HepG2 (cell line): ENCODE measurements around the gene NAT14. TPM values are rescaled to one million over a fixed set of nuclear protein-coding genes. Genes with fewer than 3 reads are reported as not detected.
A peak's percentile ranks its signal among the peaks of the same experiment; 100 is the strongest.

Source experiments
- AHR ChIP-seq: IDR thresholded peaks from 2 replicates; pipeline ENCODE4 v1.6.1; 2018; ENCODE audit warnings: missing genetic modification reagents, missing compliant biosample characterization
- CBX1 ChIP-seq: IDR thresholded peaks from one replicate; pipeline ENCODE4 v1.6.1; 2016; ENCODE audit warnings: antibody characterized with exemption, low read depth
- ETS1 ChIP-seq: sonication (generic); formaldehyde crosslinking; IDR thresholded peaks from 2 replicates; pipeline ENCODE4 v1.4.0; 2020; ENCODE audit warnings: missing genetic modification reagents
- KMT2B ChIP-seq: IDR thresholded peaks from 2 replicates; pipeline ENCODE4 v1.6.1; 2016; ENCODE audit warnings: missing genetic modification reagents, missing compliant biosample characterization
- MXI1 ChIP-seq: IDR thresholded peaks from 3 replicates; pipeline ENCODE4 v1.6.1; 2012; ENCODE audit warnings: low read depth, low read length, inconsistent platforms, borderline replicate concordance
- MYNN ChIP-seq: sonication (generic); formaldehyde crosslinking; IDR thresholded peaks from 2 replicates; pipeline ENCODE4 v1.4.0; 2020; ENCODE audit warnings: mild to moderate bottlenecking, low read depth, missing genetic modification reagents
- NCOA5 ChIP-seq: sonication (generic); formaldehyde crosslinking; IDR thresholded peaks from 2 replicates; pipeline ENCODE4 v1.4.0; 2020; ENCODE audit warnings: missing genetic modification reagents
- NFKB2 ChIP-seq: sonication (generic); formaldehyde crosslinking; IDR thresholded peaks from 2 replicates; pipeline ENCODE4 v1.4.0; 2020; ENCODE audit warnings: missing genetic modification reagents, borderline replicate concordance
- POLR2AphosphoS2 ChIP-seq: IDR thresholded peaks from 2 replicates; pipeline ENCODE4 v1.6.1; 2011; ENCODE audit warnings: low read depth, low read length, improper control_type of control experiment
- POLR2G ChIP-seq: fragments of 200-400 bp; formaldehyde crosslinking; IDR thresholded peaks from 2 replicates; pipeline ENCODE4 v1.6.1; 2018; ENCODE audit warnings: mild to moderate bottlenecking, low read depth, low read length, moderate library complexity
- SETDB1 ChIP-seq: sonication (generic); formaldehyde crosslinking; IDR thresholded peaks from 2 replicates; pipeline ENCODE4 v1.5.1; 2020; ENCODE audit warnings: missing genetic modification reagents, mild to moderate bottlenecking, borderline replicate concordance
- TCF12 ChIP-seq, 2 experiments: fragments of 450-650 bp in 1 of 2; sonication (generic) in 1 of 2; formaldehyde crosslinking in 1 of 2; IDR thresholded peaks; 2 replicates each; pipeline versions ENCODE4 v1.6.1 to v1.8.0; 2017 to 2022; ENCODE audit warnings: antibody characterized with exemption in 1 of 2, mild to moderate bottlenecking in 1 of 2, missing genetic modification reagents in 1 of 2, moderate library complexity in 1 of 2
- UBTF ChIP-seq: sonication (generic); formaldehyde crosslinking; IDR thresholded peaks from 2 replicates; pipeline ENCODE4 v1.4.0; 2020; ENCODE audit warnings: mild to moderate bottlenecking, missing genetic modification reagents
- ZBTB42 ChIP-seq: sonication (generic); formaldehyde crosslinking; IDR thresholded peaks from 2 replicates; pipeline ENCODE4 v1.5.0; 2020; ENCODE audit warnings: mild to moderate bottlenecking, missing genetic modification reagents
- ZNF10 ChIP-seq: sonication (generic); formaldehyde crosslinking; IDR thresholded peaks from 2 replicates; pipeline ENCODE4 v1.4.0; 2020; ENCODE audit warnings: mild to moderate bottlenecking, low read depth, missing genetic modification reagents, borderline replicate concordance
- ZNF18 ChIP-seq: sonication (generic); formaldehyde crosslinking; IDR thresholded peaks from 2 replicates; pipeline ENCODE4 v1.8.0; 2022; ENCODE audit warnings: mild to moderate bottlenecking, missing genetic modification reagents; ENCODE audit not compliant: insufficient replicate concordance
- ZNF205 ChIP-seq: IDR thresholded peaks from 2 replicates; pipeline ENCODE4 v1.6.1; 2018; ENCODE audit warnings: missing biosample characterization, missing genetic modification reagents
- ZNF335 ChIP-seq: sonication (generic); formaldehyde crosslinking; IDR thresholded peaks from 2 replicates; pipeline ENCODE4 v1.4.0; 2020; ENCODE audit warnings: missing genetic modification reagents
- ZNF546 ChIP-seq: sonication (generic); formaldehyde crosslinking; conservative IDR thresholded peaks from 2 replicates; pipeline ENCODE4 v1.8.1; 2023; ENCODE audit warnings: mild to moderate bottlenecking, missing genetic modification reagents
- ZNF737 ChIP-seq: sonication (generic); formaldehyde crosslinking; IDR thresholded peaks from 2 replicates; pipeline ENCODE4 v1.5.0; 2020; ENCODE audit warnings: missing genetic modification reagents, mild to moderate bottlenecking, borderline replicate concordance
- ZNF773 ChIP-seq: sonication (generic); formaldehyde crosslinking; IDR thresholded peaks from 2 replicates; pipeline ENCODE4 v1.4.0; 2020; ENCODE audit warnings: missing genetic modification reagents, borderline replicate concordance
- ZNF782 ChIP-seq: sonication (generic); formaldehyde crosslinking; IDR thresholded peaks from 2 replicates; pipeline ENCODE4 v1.4.0; 2020; ENCODE audit warnings: missing genetic modification reagents, mild to moderate bottlenecking, borderline replicate concordance
- ZNF839 ChIP-seq: sonication (generic); formaldehyde crosslinking; IDR thresholded peaks from 2 replicates; pipeline ENCODE4 v1.4.0; 2020; ENCODE audit warnings: missing genetic modification reagents, mild to moderate bottlenecking, borderline replicate concordance
- polyA plus RNA-seq, 8 experiments: library from polyadenylated mRNA; depleted of rRNA in 3 of 8; stranded (reverse) in 7 of 8; unstranded in 1 of 8; fragments of >200 nt; fragmentation: Illumina TruSeq in 4 of 8; extraction: Trizol in 4 of 8; gene quantifications; 2 replicates each; pipeline versions ENCODE4 v1.2.1 to v1.2.3, GENCODE V29; 2011 to 2016; ENCODE audit warnings: low read depth in 4 of 8, missing spikeins in 1 of 8, mixed read lengths in 1 of 8; ENCODE audit not compliant: insufficient read depth in 1 of 8
- total RNA-seq, 5 experiments: library from RNA; depleted of rRNA; stranded (reverse); fragments of >200 nt; fragmentation: Illumina TruSeq; extraction: Trizol; gene quantifications; 2 replicates each; pipeline ENCODE4 v1.2.3, GENCODE V29; 2016; ENCODE audit warnings: low read depth in 1 of 5
- TF ChIP-seq, protein P1 (sequence below): sonication (generic); formaldehyde crosslinking; IDR thresholded peaks from 2 replicates; pipeline ENCODE4 v1.5.0; 2020; ENCODE audit warnings: missing genetic modification reagents

The NAT14 gene
- total and polyA plus RNA-seq, 2 of the 13 experiments (the other 11 are each of a cell fraction or from before 2014, with no cell fraction given), result 20.7 to 22.3 TPM

DNA sequence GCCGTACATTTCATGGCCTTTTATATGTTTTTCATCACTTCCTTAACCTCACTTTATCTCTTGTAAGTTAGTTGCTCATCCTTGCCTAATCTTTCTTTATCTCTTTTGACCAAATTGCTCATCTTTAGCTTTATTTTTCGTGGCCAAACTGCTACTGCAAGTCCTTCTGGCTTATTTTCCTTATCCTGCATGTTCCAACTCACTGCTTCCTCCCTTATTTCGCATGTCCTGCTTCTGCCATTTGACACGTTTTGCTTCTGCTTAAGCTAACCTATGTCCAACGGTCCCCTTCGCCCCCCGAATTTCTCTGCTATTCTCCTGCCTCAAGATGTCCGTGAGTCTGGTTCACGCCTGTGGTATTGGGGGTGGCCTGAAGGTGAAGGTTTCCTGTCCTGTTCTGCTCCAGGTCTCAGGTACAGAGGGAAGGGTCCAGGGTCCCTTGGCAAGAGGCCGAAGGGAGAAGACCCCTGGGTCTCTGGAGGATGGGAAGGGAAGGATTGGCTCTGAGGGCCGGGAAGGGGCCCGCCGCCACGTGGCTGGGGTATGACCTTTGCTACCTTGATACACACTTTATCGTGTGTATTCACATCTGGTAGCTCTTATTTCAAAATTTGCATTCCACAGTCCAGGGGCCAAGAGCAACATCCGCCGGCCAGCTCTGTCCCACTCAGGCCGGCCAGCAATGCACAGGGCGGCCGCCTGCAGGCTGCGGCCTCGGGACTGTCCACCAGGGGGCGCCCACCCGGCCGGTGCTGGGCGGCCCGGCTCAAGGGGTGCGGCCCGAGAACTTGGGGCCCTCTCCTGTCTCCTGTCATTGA, 17.5 kb upstream of the NAT14 start (continued):
- TF ChIP-seq, protein P1, sequence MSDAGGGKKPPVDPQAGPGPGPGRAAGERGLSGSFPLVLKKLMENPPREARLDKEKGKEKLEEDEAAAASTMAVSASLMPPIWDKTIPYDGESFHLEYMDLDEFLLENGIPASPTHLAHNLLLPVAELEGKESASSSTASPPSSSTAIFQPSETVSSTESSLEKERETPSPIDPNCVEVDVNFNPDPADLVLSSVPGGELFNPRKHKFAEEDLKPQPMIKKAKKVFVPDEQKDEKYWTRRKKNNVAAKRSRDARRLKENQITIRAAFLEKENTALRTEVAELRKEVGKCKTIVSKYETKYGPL (CRISPR knock-in tag), result no peak
- TF ChIP-seq MYNN (CRISPR knock-in tag) (no peak), ZNF205 (CRISPR knock-in tag) (no peak), ZBTB42 (CRISPR knock-in tag) (peak; percentile 88; the same call in 1 of the 2 replicates), KMT2B (CRISPR knock-in tag) (no peak), POLR2G (no peak), ZNF18 (CRISPR knock-in tag) (no peak), ZNF782 (CRISPR knock-in tag) (no peak), TCF12 (IDR thresholded peaks at IDR 0.05) (no peak), TCF12 (CRISPR knock-in tag; IDR thresholded peaks at IDR 0.05) (no peak), UBTF (no peak; the same call in 1 of the 2 replicates), MXI1 (no peak), CBX1 (no peak), ZNF737 (0 out of 2 replicates have a peak, but pooled peaks have one; percentile 38), ZNF546 (CRISPR knock-in tag) (no peak), ZNF839 (CRISPR knock-in tag) (no peak), SETDB1 (CRISPR knock-in tag) (no peak), NFKB2 (CRISPR knock-in tag) (no peak; the same call in 1 of the 2 replicates), ZNF335 (CRISPR knock-in tag) (no peak), ZNF773 (CRISPR knock-in tag) (no peak), POLR2AphosphoS2 (no peak), NCOA5 (CRISPR knock-in tag) (no peak), AHR (CRISPR knock-in tag) (peak; percentile 35; the same call in 1 of the 2 replicates), ETS1 (CRISPR knock-in tag) (no peak), ZNF10 (CRISPR knock-in tag) (no peak)
